Renal cortical epithelial cell (primary cell): ENCODE measurements around the gene TM6SF1. TPM values are rescaled to one million over a fixed set of nuclear protein-coding genes. Genes with fewer than 3 reads are reported as not detected.

Source experiments
- DNase-seq: peaks from one replicate; pipeline ENCODE4 v3.0.0-alpha.2; 2011; ENCODE audit warnings: low read depth
- total RNA-seq: library from RNA; depleted of rRNA; stranded (reverse); fragments of >200 nt; gene quantifications from 2 replicates; pipeline ENCODE4 v1.2.3, GENCODE V29; 2014

TM6SF1 gene
- total RNA-seq, 1 donor from 2014 or later: not detected

DNA sequence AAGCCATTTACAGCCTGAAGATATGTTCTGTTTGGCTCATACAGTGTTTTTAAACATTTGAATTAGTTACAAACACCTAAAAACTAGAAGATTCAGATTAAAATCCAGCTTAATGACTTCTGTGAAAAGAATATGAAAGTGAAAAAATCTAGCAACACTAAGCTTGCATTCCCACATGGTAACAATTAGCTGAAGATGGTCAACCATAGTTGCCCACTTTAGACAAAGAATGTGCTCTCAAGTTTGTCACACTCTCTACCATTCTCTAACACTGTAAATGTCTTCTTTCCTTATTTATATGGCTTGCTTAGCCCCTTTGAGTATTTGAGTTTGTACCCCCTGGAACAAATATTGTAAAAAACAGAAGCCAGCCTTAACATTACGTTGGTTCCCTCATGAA is 67.4 kb downstream of the TM6SF1 start:
- DNase-seq: no peak

DNA sequence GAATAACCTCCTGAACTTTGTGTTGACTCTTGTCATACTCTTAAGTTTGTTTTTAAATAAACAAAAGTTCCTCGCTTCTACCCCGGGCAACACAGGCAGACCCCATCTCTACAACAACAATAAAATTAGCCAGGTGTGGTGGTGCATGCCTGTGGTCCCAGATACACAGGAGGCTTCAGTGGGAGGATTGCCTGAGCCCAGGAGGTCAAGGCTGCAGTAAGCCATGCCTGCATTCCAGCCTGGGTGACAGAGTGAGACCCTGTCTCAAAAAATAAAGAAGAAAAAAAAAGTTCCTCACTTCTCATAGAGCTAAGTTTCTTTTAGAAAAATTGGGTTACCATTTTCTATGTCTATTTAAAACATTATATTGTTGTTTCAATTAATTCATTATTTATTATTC is 70.9 kb downstream of the TM6SF1 start:
- DNase-seq: no peak

DNA sequence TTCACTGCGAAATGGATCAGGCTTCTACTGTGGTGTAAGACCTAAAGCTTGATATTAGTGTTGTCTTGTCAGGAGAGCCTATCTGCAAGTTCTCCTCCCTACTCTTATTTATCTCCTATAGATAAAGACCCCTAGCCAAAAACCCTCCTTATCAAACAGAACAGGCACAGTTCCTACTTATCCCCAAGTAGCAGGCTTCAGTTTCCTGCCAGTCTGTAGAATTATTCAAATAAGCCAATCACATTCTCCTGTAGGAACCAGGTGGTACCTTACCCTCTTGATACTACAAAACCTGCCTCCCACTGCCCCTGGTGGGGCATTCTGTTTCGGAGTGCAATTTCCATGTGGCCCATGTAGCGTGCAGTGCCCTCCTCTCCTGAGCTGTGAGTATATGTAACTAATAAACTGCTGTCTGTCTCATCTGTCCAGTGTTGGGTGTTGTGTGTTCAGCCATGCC is 71.5 kb downstream of the TM6SF1 start:
- no peak for DNase-seq

DNA sequence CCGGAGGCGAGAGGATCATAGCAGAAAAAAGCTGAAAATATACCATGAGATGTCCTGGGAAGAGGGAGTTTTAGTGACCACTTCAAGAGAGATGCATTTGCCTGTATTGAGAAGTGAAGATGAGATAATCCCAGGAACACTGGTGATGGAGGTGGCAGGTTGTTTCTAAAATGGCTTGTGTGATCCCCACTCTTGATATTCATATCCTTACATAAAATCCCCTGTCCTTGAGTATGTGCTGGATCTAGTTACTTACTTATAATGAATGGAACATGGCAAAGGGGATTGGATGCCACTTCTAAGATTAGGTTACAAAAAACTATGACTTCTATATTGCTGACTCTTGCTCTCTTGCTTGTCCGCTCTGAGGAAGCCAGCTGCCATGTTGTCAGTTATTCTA is 78.1 kb downstream of the TM6SF1 start:
- no peak for DNase-seq

Other genes starting within 250 kb of the TM6SF1 start
- gene HOMER2, start 154.9 kb upstream of the TM6SF1 start, total RNA-seq: 56.6 and 58.9 TPM in 2 replicates
- gene RAMAC, start 121.4 kb upstream of the TM6SF1 start, total RNA-seq: 41.9 and 79.2 TPM in 2 replicates
- 3.5 and 5.8 TPM in 2 replicates for gene C15orf40, start 96.0 kb upstream of the TM6SF1 start, total RNA-seq
- 70.8 and 86.8 TPM in 2 replicates for gene BTBD1, start 40.4 kb upstream of the TM6SF1 start, total RNA-seq
- 46.4 and 61.2 TPM in 2 replicates for gene HDGFL3, start 100.2 kb downstream of the TM6SF1 start, total RNA-seq
- gene BNC1, start 177.0 kb downstream of the TM6SF1 start, total RNA-seq: 18.4 and 26.7 TPM in 2 replicates